HG03520 (cell line): ENCODE results near the gene PRUNE2.
A peak's percentile ranks its signal among the peaks of the same experiment; 100 is the strongest.
"Not testable (repeated sequence)": the region's sequence is repeated elsewhere in the genome, so short reads cannot be mapped to it uniquely, and the experiment has no call there.

Experiments used
- ATAC-seq: cut with Tn5 transposase; IDR thresholded peaks from one replicate; pipeline ENCODE4 v1.9.1; 2021; ENCODE audit warnings: mild to moderate bottlenecking, moderate library complexity; ENCODE audit not compliant: unreplicated experiment

The PRUNE2 gene

DNA sequence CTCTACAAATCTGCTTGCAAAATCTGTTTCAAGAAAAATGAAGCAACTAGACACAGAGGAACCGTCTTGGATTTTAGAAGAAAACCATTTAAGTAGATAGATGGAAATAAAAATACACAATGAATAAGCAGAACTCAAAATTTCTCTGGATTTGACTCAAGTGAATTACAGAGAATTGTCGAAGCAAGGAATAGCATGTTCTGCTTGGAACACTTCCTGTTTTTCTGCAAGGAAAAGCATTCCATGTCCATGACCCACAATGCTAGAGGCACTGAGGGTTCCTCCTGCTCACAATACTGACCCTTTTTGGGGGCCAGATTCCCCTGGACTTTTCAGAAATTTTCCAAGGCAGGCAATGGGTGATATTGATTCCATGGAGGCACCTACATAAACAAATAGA, 29.8 kb downstream of the PRUNE2 start:
- no peak for ATAC-seq

DNA sequence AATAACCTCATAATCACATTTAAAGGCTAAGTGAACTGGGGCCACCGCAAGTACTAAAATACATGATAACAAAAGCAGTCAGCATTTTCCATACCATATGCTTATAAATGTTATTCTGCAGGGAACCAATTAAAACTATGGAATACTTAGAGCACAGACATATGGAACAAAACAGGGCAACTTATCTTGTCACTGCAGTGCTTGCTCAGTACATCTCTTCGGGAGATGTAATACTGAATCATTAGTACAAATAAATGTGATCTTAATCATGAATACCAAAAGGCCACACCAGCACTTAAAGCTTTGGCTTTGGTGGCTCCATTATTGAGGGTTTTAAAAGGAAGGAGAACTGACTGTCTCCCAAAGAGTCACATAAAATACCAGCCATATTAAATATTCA, 32.1 kb downstream of the PRUNE2 start:
- ATAC-seq: no peak

DNA sequence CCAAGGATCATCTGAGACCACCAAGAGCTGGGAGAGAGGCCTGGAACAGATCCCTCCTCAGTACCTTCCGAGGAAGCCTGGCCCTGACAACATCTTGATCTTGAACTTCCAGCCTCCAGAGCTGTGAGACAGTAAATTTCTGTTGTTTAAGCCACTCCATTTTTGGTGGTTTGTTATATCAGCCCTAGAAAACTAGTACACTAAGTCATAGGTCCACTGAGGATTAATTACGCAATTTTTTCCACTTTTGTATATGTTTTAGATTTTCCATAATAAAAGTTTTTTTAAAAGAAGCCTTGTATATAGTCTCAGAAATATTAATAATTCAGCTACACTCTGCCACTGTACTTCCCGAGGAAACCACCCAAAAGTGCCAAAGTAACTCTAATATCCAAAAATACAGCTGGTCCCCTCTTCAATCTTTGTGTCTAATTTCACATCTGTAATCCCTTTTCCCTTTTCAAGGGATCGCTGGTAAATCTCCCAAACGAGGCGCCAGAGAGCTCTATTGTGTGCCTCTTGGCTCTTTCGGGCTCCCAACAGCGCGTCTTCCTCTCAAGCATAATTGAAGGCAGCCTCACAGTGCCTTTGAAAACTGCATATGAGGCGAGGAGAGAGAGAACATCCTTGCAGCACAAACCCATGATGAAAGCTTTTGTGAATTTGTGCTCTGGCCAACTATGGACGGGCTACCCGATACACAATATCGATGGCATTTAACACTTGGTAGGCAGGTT, 32.7 kb downstream of the PRUNE2 start:
- no peak for ATAC-seq

DNA sequence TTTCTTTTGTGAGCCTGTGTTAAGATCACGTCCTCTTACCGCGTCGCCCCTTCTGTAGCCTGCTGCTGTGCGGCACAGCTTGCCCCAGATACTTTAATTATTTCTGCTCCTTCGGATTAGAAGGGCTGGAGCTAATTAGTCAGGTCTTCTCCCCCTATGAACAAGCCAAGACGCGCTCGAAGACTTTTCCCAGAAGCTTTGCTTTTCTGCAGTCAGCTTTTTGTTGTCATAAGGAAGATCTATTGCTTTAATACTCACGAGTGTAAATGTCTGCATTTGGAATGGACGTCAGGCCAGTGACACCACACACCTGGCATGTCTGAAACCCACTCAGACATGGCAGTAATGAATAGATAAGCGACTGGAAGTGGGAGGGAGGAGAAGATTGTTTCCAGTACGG, 37.0 kb downstream of the PRUNE2 start:
- ATAC-seq: no peak

DNA sequence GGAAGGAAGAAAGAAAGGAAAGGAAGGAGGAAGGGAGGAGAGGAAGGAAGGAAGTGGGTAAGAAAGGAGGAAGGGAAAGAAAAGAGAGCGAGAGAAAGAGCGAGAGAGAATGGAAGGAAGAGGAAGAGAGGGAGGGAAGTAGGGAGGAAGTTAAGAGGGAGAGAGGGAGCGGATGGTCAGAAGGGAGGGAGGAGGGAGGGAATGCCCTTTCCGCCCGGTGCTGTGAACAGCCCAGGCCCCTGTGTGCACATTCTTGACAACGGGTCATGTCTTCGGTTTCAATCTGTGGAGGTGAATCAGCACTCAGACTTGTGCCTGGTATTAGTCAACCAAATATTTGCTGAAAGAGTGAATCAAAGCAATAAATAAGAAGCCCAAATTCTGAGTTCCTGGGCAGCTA, 39.2 kb downstream of the PRUNE2 start:
- ATAC-seq: no peak

DNA sequence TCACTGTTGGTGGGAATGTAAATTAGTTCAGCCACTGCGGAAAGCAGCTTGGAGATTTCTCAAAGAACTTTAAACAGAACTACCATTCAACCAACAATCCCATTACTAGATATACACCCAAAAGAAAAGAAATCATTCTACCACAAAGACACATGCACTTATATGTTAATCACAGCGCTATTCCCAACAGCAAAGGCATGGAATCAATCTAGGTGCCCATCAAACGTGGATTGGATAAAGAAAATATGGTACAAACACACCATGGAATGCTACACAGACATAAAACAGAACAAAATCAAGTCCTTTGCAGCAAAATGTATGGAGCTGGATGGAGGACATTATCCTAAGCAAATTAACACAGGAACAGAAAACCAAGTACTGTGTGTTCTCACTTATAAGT, 42.1 kb downstream of the PRUNE2 start:
- no peak for ATAC-seq

DNA sequence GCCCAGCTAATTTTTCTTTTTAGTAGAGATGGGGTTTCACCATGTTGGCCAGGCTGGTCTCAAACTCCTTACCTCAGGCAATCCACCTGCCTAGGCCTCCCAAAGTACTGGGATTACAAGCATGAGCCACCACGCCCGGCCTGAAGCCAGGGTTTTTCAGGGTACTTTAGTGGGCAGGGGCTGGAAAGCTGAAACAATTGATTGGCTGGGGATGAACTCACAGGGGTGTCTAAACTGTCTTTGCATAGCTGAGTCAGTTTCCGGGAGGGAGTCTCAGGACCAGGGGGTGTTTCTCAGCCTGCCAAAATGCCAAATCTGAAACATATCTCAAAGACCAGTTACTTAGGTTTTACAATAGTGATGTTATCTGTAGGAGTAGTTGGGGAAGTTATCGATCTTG, 46.1 kb downstream of the PRUNE2 start:
- ATAC-seq: no peak

DNA sequence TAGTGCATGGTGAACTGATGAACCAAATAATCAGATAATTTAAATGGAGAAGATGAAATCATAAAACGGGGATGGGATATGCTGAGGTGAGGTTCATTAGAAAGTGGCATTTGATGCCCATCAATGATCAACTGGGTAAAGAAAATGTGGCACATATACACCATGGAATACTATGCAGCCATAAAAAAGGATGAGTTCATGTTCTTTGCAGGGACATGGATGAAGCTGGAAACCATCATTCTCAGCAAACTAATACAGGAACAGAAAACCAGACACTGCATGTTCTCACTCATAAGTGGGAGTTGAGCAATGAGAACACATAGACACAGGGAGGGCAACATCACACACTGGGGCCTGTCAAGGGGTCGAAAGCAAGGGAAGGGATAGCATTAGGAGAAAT, 47.7 kb downstream of the PRUNE2 start:
- not testable (repeated sequence) for ATAC-seq

DNA sequence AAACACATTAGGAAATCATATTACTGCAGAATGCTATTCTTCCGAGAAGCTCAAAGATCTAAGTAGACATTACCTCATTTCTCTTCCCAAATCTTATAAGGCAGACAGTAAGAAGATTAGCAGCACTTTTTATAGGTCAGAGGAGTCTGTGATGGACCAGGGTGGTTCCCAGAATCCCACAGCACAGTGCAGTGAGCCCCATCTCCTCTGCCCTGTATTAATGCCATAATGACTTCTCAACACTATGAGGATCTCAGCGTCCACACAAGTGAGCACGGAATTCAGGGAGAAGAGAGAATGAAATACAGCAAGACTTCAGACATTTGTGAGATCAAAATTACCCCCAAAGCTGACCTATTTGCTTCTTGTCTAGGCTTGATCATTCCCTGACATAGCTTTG, 49.9 kb downstream of the PRUNE2 start:
- ATAC-seq: no peak

DNA sequence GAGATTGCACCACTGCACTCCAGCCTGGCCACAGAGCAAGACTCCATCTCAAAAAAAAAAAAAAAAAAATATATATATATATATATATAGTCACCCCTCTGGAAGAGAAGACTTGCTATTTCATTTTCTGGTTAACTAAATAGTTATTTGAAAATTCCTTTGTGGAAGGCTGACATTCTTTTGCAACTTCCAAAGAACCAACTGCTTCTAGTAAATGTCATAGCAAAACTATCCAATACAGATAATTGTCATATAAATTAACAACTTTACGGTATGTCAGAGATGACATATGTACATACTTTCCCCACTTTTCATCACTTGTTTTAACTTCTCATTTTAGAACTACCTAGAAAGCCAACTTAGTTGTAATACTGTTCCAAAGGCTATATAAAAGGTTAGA, 50.9 kb downstream of the PRUNE2 start:
- ATAC-seq: no peak

DNA sequence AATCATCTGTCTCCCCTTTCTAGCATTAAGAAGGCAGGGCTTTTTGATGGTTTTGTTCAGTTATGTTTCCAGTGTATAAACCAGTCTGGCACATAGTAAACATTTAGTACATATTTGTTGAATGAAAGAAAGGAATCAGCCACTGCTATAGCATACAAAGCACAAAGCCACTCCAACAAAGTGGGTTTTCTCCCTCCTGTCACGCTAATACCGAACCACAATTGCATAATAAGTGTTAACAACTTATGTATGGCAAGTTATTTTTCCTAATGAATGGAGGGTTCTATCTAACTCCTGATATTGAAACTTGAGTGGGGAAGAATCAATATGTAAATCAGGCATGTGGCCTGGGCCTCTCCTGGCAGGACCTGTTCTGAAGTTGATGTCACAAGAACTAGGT, 53.9 kb downstream of the PRUNE2 start:
- no peak for ATAC-seq

DNA sequence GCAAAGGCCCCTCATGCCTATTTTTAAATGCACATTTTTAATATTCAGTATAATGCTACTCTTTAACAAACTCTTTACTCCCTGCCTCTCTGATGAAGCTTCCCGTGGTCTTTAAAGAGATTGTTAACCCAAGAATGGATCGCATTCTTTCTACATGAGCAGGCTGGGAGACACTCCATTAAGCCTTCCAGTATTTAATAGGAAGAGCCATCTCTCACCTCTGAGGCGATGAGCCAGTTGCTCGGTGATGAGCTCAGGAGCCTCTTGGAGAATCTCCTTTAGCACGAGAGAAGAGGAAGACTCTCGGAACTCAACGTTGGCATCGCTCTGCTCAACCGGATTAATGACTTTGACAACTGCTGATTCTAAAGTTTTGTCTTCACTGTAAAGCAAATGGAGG, 59.6 kb downstream of the PRUNE2 start:
- ATAC-seq: no peak

DNA sequence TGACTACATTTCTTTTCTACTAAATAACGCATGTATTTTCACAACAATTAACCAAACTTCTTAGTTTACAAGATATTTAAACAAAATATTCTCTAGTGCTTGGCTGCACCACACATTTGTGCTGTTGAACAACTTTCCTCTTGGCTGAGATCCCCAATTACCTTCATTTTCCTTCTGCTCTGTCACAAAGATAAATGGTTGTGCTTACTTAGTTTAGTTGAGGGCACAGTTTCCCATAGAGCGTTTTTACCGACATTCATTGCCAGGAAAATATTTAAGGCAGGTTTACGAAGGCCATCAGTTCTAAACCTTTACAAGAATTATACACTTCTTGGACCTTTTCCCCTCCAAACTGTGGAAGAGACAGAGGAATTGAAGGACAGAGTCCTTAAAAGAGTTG, 60.7 kb downstream of the PRUNE2 start:
- ATAC-seq: no peak

DNA sequence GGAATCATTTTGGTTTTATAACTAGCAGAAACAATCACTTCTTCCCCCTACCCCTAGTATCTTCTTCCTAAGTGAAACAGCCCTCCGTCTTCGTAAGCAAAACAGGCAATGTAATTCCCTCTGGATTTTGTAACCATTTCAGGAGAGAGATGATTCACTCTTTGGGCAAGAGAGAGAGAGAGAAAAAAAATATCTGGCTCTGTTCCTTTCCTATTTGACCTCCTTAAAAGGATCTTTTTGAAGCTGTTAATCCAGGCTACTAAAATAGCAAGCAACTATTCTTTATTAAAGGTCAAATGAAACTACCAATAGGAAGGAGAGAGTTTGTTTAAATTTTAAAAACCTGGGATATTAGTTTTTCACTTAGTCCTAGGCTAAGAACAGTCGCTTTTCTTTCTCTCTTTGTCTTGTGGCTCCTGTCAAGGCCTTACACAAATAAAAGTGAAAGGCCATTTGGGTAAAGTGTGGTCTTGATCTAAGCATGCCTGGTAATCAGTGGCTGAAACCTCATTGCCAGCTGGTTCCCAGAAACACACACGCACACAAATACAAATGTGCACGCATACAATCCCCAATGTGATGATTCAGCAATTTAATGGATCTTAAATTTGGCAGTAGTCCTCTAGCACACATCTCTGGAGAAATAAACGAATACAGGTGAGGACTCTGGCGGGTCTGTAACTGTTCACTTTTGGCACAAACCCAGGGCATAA, 70.2 kb downstream of the PRUNE2 start:
- ATAC-seq: no peak

DNA sequence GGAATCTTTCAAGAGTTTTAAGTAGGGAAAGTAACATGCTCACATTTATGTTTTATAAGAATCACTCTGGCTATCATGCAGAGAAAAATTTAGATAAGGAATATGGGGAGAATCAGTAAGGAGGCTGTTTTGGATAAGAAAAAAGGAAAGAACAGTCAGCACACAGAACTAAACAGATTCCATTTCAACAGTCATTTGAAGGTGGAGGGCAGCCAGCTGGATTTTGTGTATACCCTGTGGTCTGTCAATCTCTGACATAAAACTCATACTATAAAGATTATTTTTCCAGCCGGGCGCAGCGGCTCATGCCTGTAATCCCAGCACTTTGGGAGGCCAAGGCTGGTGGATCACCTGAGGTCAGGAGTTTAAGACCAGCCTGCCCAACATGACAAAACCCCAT, 77.5 kb downstream of the PRUNE2 start:
- no peak for ATAC-seq

DNA sequence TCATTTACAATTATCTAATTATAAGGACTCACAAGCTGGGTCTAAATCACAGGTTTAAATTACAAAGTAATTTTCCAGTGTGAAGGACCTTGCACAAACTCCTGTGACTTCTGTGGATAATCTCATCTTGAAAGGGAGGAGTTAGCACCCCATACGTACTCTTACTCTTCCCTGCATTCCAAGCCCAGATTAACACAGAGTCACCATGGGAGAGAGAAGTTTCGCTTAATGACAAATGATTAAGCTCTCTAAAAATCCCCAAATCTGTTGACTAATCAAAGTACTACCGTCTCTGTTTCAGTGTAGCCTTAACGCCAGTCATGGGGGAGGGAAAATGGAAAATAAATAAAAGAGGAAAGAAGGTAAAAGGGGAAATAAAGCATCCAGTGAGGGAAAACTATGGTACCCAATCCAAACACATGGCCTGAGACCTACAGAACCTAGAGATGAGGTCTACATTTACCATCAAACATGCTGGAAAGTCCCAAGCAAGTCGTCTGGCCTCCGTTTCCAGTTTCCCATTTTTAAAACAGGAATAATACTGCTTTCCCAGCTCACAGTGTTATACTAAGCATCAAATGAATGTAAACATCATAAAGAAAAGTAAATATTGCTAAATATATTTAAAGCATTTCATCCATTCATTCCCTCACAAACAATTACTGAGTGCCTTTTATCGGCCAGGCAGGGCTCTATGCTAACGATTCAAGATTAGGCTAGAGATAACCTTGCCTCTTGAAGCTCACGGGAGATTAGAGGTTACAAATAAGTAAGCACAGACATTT, 78.4 kb downstream of the PRUNE2 start:
- no peak for ATAC-seq

DNA sequence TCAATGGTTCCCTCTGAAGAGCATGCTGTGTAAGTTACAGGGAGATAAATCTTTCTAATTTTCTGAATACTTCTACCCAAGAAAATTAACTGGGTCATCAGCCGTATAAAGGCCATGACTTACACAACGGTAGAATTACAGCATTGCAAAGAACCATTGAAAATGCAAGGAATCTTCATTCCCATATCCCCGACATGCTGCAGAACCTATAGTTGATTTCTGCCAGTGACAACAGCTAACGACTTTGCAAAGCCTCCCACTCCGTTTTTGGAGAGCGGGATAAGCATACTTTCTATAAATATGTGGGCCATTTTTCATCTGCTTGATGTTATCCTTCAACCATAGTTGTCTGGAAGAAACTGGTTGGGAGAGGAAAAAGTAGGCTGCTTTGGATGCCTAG, 85.5 kb downstream of the PRUNE2 start:
- ATAC-seq: no peak

DNA sequence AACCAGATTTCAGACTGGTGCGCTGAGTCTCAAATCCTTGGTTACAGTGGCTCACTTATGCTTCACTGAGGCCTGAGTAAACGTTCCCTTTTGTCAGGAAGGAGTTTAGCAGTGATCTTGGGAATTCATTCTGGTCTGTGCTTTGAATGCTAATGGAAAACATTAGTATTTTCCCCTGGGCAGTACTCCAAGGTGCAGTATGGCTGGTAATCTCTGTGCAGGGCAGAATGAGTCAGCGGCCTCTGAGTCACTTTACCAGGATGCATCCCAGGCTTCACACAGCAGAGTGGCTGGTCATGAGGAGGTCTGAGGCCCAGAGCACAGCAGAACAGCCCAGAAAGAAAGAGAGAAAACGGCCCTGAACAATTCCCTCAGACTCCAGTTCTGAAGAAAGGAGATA, 87.6 kb downstream of the PRUNE2 start:
- ATAC-seq: no peak

DNA sequence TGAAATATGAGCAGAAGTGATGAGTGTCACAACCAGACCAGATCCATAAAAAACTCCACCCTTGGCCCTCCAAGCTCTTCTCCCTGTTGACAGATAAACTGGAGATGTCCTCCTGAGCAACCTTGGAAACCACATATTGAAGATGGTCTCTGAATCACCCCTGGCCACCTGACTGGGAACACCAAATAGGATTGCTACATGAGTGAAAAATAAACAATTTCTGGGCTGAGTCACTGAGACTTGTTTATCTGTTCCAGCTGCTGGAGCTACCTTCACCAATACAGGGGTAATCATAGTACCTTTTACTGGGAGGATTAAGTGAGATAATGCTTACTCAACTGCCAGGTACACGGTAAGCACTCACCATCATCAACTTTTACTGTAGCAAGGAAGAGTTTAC, 88.4 kb downstream of the PRUNE2 start:
- ATAC-seq: no peak

DNA sequence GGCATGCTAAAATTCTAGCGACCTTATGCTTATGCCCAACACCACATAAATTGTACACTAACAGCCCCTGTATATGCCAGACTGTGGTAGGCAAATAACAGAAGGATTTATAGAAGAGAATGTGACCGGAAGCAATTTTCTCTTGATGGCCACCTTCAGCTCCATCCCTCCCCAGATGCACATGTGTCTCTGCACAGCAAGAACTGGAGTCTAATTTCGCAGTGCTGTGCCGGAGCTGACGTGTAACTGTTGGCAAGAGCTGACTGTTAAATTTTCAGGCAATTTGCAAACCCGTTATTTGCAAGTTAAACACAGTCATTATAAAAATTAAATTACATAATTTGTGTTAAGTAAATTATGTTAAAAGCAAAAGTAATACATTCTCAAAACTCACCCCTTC, 93.3 kb downstream of the PRUNE2 start:
- no peak for ATAC-seq

DNA sequence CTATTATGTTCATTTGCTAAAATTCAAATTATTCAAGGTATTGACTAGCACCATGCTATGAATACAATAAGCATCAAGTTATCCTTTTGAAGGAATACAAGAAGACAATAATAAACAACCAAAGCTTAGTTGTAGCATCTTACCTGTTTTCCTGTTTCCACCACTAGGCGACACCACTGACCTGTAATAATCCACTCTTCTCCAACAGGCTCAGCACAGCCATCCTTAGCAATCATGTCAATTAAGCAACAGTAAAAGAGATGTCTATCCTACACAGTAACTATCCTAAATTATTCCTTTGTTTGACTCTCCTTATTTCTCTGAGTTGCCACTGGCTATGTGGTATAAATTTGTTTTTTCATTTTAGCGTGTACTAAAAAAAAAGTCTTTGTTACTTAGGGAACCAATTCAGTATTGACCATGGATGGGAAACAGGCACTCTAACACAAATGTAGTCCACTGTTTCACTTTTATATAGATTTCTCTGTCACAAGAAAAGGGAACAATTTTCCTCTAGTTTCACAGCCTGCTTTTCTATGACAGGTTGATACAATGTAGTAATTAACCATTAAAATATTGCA, 95.4 kb downstream of the PRUNE2 start:
- peak; percentile 73 for ATAC-seq

DNA sequence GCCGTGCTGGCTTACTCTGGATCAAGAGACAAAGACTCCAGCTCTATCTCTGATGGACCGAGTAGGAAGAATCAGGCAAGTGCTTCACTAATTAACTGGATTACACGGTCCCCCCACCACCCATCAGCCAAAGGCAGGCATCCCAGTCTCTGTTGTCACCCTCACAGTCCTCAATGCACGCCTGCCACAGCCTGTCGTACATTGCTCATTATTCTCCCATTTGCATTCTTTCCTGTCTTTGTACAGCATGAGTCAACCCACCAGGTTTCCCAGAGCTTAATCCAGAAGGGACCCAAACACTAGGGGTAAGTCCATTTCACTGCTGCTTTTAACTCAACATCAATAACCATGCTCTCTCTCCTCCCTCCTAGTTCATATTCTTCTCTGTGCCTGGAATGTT, 97.3 kb downstream of the PRUNE2 start:
- no peak for ATAC-seq
